HCT116 (cell line): ENCODE data around the gene APBB2. TPM values are rescaled to one million over a fixed set of nuclear protein-coding genes. Genes with fewer than 3 reads are reported as not detected.

Source experiments
- ATAC-seq: fragments of 200-7000 bp; cut with Tn5 transposase; 2 replicates; pipeline ENCODE4 v1.9.1; 2020; ENCODE audit warnings: mild to moderate bottlenecking, moderate library complexity
- BruUV-seq: library from RNA; stranded (reverse); fragments of 400-500 nt; replicated peaks from 2 replicates; lab custom pipeline; 2021; lab: Mats Ljungman, UMichigan
- CTCF ChIA-PET: fragments of 300-600 bp; sonication (Branson Sonifier 250); formaldehyde crosslinking; loops from one replicate; lab custom pipeline; 2021; ENCODE audit warnings: antibody characterized with exemption; lab: Charles Lee
- POLR2A ChIA-PET: fragments of 300-600, 350-600 bp; sonication (Branson Sonifier 250); formaldehyde crosslinking; loops from one replicate; lab custom pipeline; 2021; ENCODE audit warnings: antibody characterized with exemption; lab: Charles Lee
- RAD21 ChIA-PET, 2 experiments: fragments of 300-600 bp; sonication (Branson Sonifier 250); formaldehyde crosslinking; loops; one replicate each; lab custom pipeline; 2023; ENCODE audit warnings: low total read pairs in 2 of 2; ENCODE audit not compliant: uncharacterized antibody in 2 of 2, unreplicated experiment in 2 of 2, low non-redundant PET in 1 of 2; lab: Charles Lee
- DNase-seq: peaks from one replicate; pipeline ENCODE4 v3.0.0-alpha.2; 2010; ENCODE audit warnings: low read depth, low spot score
- H2AFZ ChIP-seq: fragments of 200-600 bp; shearing (Covaris generic), sonication (generic); 2 replicates; pipeline ENCODE4 v1.6.1; 2017; ENCODE audit warnings: low read depth, mixed run types, mixed read lengths, antibody characterized with exemption, low read length; ENCODE audit not compliant: poor library complexity, severe bottlenecking
- H3K27ac ChIP-seq: 2 replicates; pipeline ENCODE4 v1.5.1; 2012; ENCODE audit warnings: low read depth, low read length
- H3K27me3 ChIP-seq: fragments of 200-600 bp; sonication (generic); 2 replicates; pipeline ENCODE4 v1.6.1; 2016; ENCODE audit warnings: mixed run types, low read length, mixed read lengths; ENCODE audit not compliant: insufficient read depth
- H3K36me3 ChIP-seq, 2 experiments: fragments of 200-500 bp in 1 of 2; fragments of 200-600 bp in 1 of 2; sonication (Bioruptor generic) in 1 of 2; sonication (generic) in 1 of 2; 2 replicates each; pipeline versions ENCODE4 v1.5.1 to v1.6.1; 2014 to 2016; ENCODE audit warnings: low read length in 2 of 2, inconsistent platforms in 1 of 2, mixed read lengths in 1 of 2, mixed run types in 1 of 2; ENCODE audit not compliant: insufficient read depth in 2 of 2, control insufficient read depth in 1 of 2
- H3K4me1 ChIP-seq, 2 experiments: fragments of 200-600 bp in 1 of 2; sonication (generic) in 1 of 2; 2 replicates each; pipeline versions ENCODE4 v1.5.1 to v1.6.1; 2012 to 2017; ENCODE audit warnings: low read length in 2 of 2, inconsistent platforms in 1 of 2, mild to moderate bottlenecking in 1 of 2, mixed read lengths in 1 of 2, mixed run types in 1 of 2, moderate library complexity in 1 of 2; ENCODE audit not compliant: insufficient read depth in 2 of 2, control insufficient read depth in 1 of 2
- H3K4me2 ChIP-seq: fragments of 200-600 bp; sonication (generic); 2 replicates; pipeline ENCODE4 v1.6.1; 2017; ENCODE audit warnings: mixed run types, low read length, mixed read lengths
- H3K4me3 ChIP-seq, 2 experiments: fragments of 200-600 bp in 1 of 2; sonication (generic) in 1 of 2; replicated peaks in 1 of 2; 2 replicates each; pipeline ENCODE4 v1.5.1; 2011 to 2016; ENCODE audit warnings: low read length in 2 of 2, control low read depth in 1 of 2, low read depth in 1 of 2, mild to moderate bottlenecking in 1 of 2, mixed read lengths in 1 of 2, mixed run types in 1 of 2
- H3K79me2 ChIP-seq: fragments of 200-600 bp; sonication (generic); 2 replicates; pipeline ENCODE4 v1.6.1; 2017; ENCODE audit warnings: mild to moderate bottlenecking, mixed run types, low read length, moderate library complexity, mixed read lengths; ENCODE audit not compliant: insufficient read depth
- H3K9ac ChIP-seq: fragments of 200-600 bp; sonication (generic); 2 replicates; pipeline ENCODE4 v1.6.1; 2016; ENCODE audit warnings: low read length, mixed read lengths
- H3K9me2 ChIP-seq: fragments of 200-600 bp; sonication (generic), shearing (Covaris generic); 2 replicates; pipeline ENCODE4 v1.6.1; 2017; ENCODE audit warnings: mixed run types, mild to moderate bottlenecking, moderate library complexity; ENCODE audit not compliant: insufficient read depth
- H3K9me3 ChIP-seq, 2 experiments: fragments of 200-500 bp in 1 of 2; fragments of 200-600 bp in 1 of 2; sonication (Bioruptor generic) in 1 of 2; sonication (generic) in 1 of 2; 2 replicates each; pipeline ENCODE4 v1.6.1; 2014 to 2017; ENCODE audit warnings: low read length in 2 of 2, mixed read lengths in 2 of 2, inconsistent platforms in 1 of 2, low read depth in 1 of 2, mild to moderate bottlenecking in 1 of 2, mixed run types in 1 of 2, moderate library complexity in 1 of 2; ENCODE audit not compliant: control insufficient read depth in 1 of 2, insufficient read depth in 1 of 2
- H4K20me1 ChIP-seq: fragments of 200-600 bp; sonication (generic), shearing (Covaris generic); 2 replicates; pipeline ENCODE4 v1.6.1; 2017; ENCODE audit warnings: mixed run types, mild to moderate bottlenecking, moderate library complexity; ENCODE audit not compliant: insufficient read depth
- CBX3 ChIP-seq: IDR thresholded peaks from 2 replicates; pipeline ENCODE4 v1.6.1; 2012; ENCODE audit warnings: low read depth
- EZH2 ChIP-seq: fragments of 200-600 bp; sonication (generic); IDR thresholded peaks from 2 replicates; pipeline ENCODE4 v1.6.1; 2017; ENCODE audit warnings: antibody characterized with exemption, mixed run types
- JUND ChIP-seq: IDR thresholded peaks from 2 replicates; pipeline ENCODE4 v1.6.1; 2012
- MAX ChIP-seq: IDR thresholded peaks from 2 replicates; pipeline ENCODE4 v1.6.1; 2012
- TCF7L2 ChIP-seq: IDR thresholded peaks from 2 replicates; pipeline ENCODE4 v1.7.0; 2011; ENCODE audit warnings: borderline replicate concordance, inconsistent platforms; ENCODE audit not compliant: insufficient read depth, insufficient read length; ENCODE audit errors: extremely low read depth
- YY1 ChIP-seq: IDR thresholded peaks from 2 replicates; pipeline ENCODE4 v1.6.1; 2011; ENCODE audit warnings: low read length, low read depth, moderate library complexity, mild to moderate bottlenecking; ENCODE audit not compliant: insufficient replicate concordance; ENCODE audit errors: extremely low read depth
- ZBTB33 ChIP-seq: IDR thresholded peaks from 2 replicates; pipeline ENCODE4 v1.6.1; 2011; ENCODE audit warnings: mild to moderate bottlenecking, low read length, moderate library complexity; ENCODE audit not compliant: insufficient replicate concordance; ENCODE audit errors: extremely low read depth
- ZNF274 ChIP-seq: fragments of 200-500 bp; sonication (Bioruptor generic); IDR thresholded peaks from 2 replicates; pipeline ENCODE4 v1.6.1; 2014; ENCODE audit warnings: mild to moderate bottlenecking, low read depth, low read length, inconsistent platforms
- intact Hi-C: fragments of 100-400 bp; cut with micrococcal nuclease; formaldehyde crosslinking; loops from 2 replicates; pipeline ENCODE4 v1.10.0; 2022
- total RNA-seq: library from RNA; stranded (reverse); gene quantifications from one replicate; pipeline ENCODE4 v1.2.1, GENCODE V29; 2021; ENCODE audit not compliant: unreplicated experiment

The APBB2 gene
- total RNA-seq, 1 experiment from 2014 or later: 72.5 TPM

GRCh38 chr4:40978548-40978947, 235.8 kb downstream of the APBB2 start:
- H3K4me2 ChIP-seq: no peak overlapping the region
- no peak for TF ChIP-seq ZNF274
- no peak for TF ChIP-seq YY1
- no peak for TF ChIP-seq TCF7L2
- TF ChIP-seq JUND: no peak
- no peak for TF ChIP-seq CBX3
- no peak for TF ChIP-seq MAX
- TF ChIP-seq EZH2: no peak
- TF ChIP-seq ZBTB33: no peak
- no peak overlapping the region for H3K9ac ChIP-seq
- H3K36me3 ChIP-seq: no peaks in the 10 kb centered on the region
- ATAC-seq (no peak), DNase-seq (no peak)
- no peak overlapping the region for H3K4me3 ChIP-seq
- no peaks in the 10 kb centered on the region for H3K9me2 ChIP-seq
- POLR2A ChIA-PET: no interaction called here
- H4K20me1 ChIP-seq: 0 out of 2 replicates have a peak, but pooled peaks cover 5% of the 10 kb centered on the region
- H3K4me1 ChIP-seq: peaks cover 2 to 9% of the 10 kb centered on the region in 2 experiments; a peak in 3 of 4 replicates
- H3K27ac ChIP-seq: no peak overlapping the region
- H3K79me2 ChIP-seq: peaks cover 23% of the 10 kb centered on the region
- no TSS peak for BruUV-seq
- H2AFZ ChIP-seq: no peak overlapping the region
- H3K9me3 ChIP-seq: no peaks in the 10 kb centered on the region
- RAD21 ChIA-PET: interaction anchor here in 1 of 2 experiments (0.5 kb wide), 1 partner anchor 14 kb away, joined by 5 read pairs; no protein-coding TSS in a partner anchor
- intact Hi-C loops: no loop called here
- CTCF ChIA-PET: interaction anchor here (0.8 to 2.0 kb wide), 4 partner anchors 13 to 235 kb away, joined by 4 to 5 read pairs (median 4); partner anchors contain the start of gene APBB2
- no peaks in the 10 kb centered on the region for H3K27me3 ChIP-seq
